PFSK-1 (cell line): Measurements from ENCODE around the gene FBXO22.

Experiments
- FOXP2 ChIP-seq: optimal IDR thresholded peaks from 2 replicates; pipeline ENCODE3; 2011; ENCODE audit warnings: borderline replicate concordance, control low read depth, inconsistent platforms; ENCODE audit not compliant: insufficient read depth; ENCODE audit errors: extremely low read length, extremely low read depth
- POLR2AphosphoS5 ChIP-seq: IDR thresholded peaks from 2 replicates; pipeline ENCODE4 v1.6.1; 2012; ENCODE audit warnings: low read depth, mild to moderate bottlenecking, control low read depth, low read length, moderate library complexity
- REST ChIP-seq, 2 experiments: IDR thresholded peaks; 2 replicates each; pipeline versions ENCODE4 v1.6.1 to v1.8.0; 2011 to 2012; ENCODE audit warnings: low read depth in 2 of 2, low read length in 2 of 2, control low read depth in 1 of 2, inconsistent platforms in 1 of 2, mild to moderate bottlenecking in 1 of 2, moderate library complexity in 1 of 2; ENCODE audit not compliant: insufficient read depth in 1 of 2
- SIN3A ChIP-seq: IDR thresholded peaks from 2 replicates; pipeline ENCODE4 v1.6.1; 2012; ENCODE audit warnings: mild to moderate bottlenecking, low read length, moderate library complexity, borderline replicate concordance; ENCODE audit not compliant: insufficient read depth
- TAF1 ChIP-seq: IDR thresholded peaks from 2 replicates; pipeline ENCODE4 v1.6.1; 2012; ENCODE audit warnings: low read length, control low read depth, borderline replicate concordance; ENCODE audit not compliant: insufficient read depth

Gene FBXO22

DNA sequence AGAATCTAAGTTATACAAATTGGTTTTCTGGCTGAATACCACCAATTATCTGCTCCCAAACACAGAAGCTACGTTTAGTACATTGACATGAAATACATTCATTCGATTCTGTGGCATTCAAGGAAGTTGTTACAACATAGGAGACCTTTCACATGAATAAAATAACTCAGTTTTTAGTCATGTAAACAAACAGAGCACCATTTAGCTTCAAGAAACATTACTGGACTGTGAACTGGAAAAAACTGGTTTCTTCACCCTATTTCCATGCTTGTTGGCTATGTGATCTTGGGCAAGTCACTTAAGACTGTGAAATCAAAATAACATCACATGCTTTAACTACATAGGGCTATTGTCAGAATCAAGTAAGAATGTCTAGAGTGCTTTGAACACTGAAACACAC lies 62.4 kb downstream of the FBXO22 start:
- TF ChIP-seq REST (IDR thresholded peaks at IDR 0.05; ENCODE audit: insufficient read depth in 1 of 2, low read depth in 2 of 2, low read length in 2 of 2) (no peak), TAF1 (no peak), FOXP2 (no peak), SIN3A (no peak), POLR2AphosphoS5 (no peak)

- TF ChIP-seq SIN3A (no peak), POLR2AphosphoS5 (no peak), FOXP2 (no peak), REST (IDR thresholded peaks at IDR 0.05; ENCODE audit: insufficient read depth in 1 of 2, low read depth in 2 of 2, low read length in 2 of 2) (no peak), TAF1 (no peak)
Observed at GRCh38 chr15:75981149-75981815, 77.6 kb downstream of the FBXO22 start.

GRCh38 chr15:75982468-75982867 lies 78.8 kb downstream of the FBXO22 start:
- no peak for TF ChIP-seq SIN3A
- TF ChIP-seq TAF1 = no peak

DNA sequence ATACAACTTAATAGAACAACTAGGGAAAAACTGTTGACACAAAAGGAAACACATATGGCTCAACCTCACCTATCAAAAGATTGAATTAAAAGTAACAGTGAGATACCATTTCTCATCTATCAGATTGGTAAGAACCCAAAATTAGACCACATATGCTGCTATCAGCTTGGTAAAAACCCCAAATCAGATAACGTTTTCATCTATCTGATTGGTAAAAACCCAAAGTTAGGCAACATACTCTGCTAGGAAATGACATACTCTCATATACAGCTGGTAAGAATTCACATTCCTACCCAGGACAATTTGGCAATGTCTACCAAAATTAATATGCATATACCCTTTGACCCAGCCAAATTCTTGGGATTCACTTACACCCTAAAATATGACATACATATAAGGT lies 82.3 kb downstream of the FBXO22 start:
- TF ChIP-seq FOXP2 (no peak), TAF1 (no peak), POLR2AphosphoS5 (no peak), SIN3A (no peak), REST (IDR thresholded peaks at IDR 0.05; ENCODE audit: insufficient read depth in 1 of 2, low read depth in 2 of 2, low read length in 2 of 2) (no peak)

DNA sequence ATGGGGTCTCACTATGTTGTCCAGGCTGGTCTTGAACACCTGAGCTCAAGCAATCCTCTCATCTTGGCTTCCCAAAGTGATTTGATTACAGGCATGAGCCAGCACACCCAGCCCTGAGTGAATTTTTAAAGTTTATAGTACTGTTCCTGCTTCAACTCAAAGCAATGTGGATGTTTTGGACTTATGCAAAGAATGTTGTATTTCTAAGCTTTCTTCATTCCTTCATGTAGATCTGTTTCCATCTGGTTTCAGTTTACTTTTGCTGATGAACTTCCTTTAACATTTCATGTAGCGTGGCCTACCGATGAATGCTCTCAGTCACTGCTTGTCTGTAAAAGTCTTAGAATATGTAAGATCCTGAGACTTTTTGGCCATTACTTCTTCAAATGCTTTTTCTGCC lies 85.4 kb downstream of the FBXO22 start:
- no peak for TF ChIP-seq REST (IDR thresholded peaks at IDR 0.05; ENCODE audit: insufficient read depth in 1 of 2, low read depth in 2 of 2, low read length in 2 of 2)
